ENCODE measurements around the gene REELD1. TPM values are rescaled to one million over a fixed set of nuclear protein-coding genes. Genes with fewer than 3 reads are reported as not detected.

Gene REELD1
- total RNA-seq, result 1 to 10 TPM in 1 of 4 donors, under 1 TPM in 1, not detected in 2; 0.27 to 1.4 TPM

DNA sequence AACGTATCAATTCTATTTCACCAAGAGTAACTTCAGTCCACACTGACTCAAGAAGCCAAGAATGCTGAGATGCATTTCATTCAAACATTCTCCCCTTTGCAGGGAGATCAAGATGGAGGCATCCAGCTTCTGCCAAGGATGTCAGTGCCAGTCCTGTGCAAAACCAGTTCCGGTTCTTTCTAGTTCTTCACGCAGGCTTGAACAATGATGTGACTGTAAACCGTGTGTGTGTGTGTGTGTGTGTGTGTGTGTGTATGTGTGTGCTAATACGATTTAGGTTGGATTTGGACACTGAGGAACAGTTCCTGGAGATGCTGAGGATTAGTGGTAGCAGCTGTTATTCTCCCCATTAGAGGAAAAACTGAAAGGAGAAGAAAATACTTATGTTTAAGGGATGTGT lies at the start of gene REELD1:
Gene REELD1 (plus strand): TSS at position 301 of the 400 bp plus-strand sequence. CDS start 2,415 bp downstream, outside the sequence.
- 87 to 89% methylated on average over 4 to 5 of the region's 5 CpGs for WGBS, 2 donors (ENCODE audit: low coverage in 1 of 2)
- DNase-seq, result no peak
- intact Hi-C loops (cut with DNase I; ENCODE audit: low total_unique reads), result no loop called here
- no peak within 1 kb of the TSS for H3K4me3 ChIP-seq
- no peaks in the 10 kb centered on the region for H3K36me3 ChIP-seq
- no peaks in the 10 kb centered on the region for H3K9me3 ChIP-seq
- H3K27ac ChIP-seq, result no peak within 1 kb of the TSS
- H3K27me3 ChIP-seq, result no peaks in the 10 kb centered on the region
- in situ Hi-C loops (cut with MboI; ENCODE audit: low pct_ligation_motif_present in 1 of 4, low pct_unique_long_range_greater_than_20kb in 1 of 4, low sequenced_read_pairs in 3 of 4), result no loop called here
- no peaks in the 10 kb centered on the region for H3K4me1 ChIP-seq
- TF ChIP-seq CTCF (IDR thresholded peaks at IDR 0.05), result no peak
- no peak for TF ChIP-seq POLR2A (IDR thresholded peaks at IDR 0.05)
- no peak for TF ChIP-seq EP300 (IDR thresholded peaks at IDR 0.05; ENCODE audit: low read depth)
- no peak for TF ChIP-seq POLR2AphosphoS5 (IDR thresholded peaks at IDR 0.05)

- no peaks in the 10 kb centered on the region for H3K4me1 ChIP-seq
- intact Hi-C loops (cut with DNase I; ENCODE audit: low total_unique reads), result no loop called here
- TF ChIP-seq EP300 (IDR thresholded peaks at IDR 0.05; ENCODE audit: low read depth), result no peak
- no peak for TF ChIP-seq POLR2A (IDR thresholded peaks at IDR 0.05)
- H3K4me3 ChIP-seq, result no peak overlapping the region
- DNase-seq, result no peak
- in situ Hi-C loops (cut with MboI; ENCODE audit: low pct_ligation_motif_present in 1 of 4, low pct_unique_long_range_greater_than_20kb in 1 of 4, low sequenced_read_pairs in 3 of 4), result no loop called here
- H3K27me3 ChIP-seq, result no peaks in the 10 kb centered on the region
- no peak overlapping the region for H3K27ac ChIP-seq
- peaks cover 3 to 11% of the 10 kb centered on the region in 2 donors for H3K9me3 ChIP-seq
- no peaks in the 10 kb centered on the region for H3K36me3 ChIP-seq
- WGBS, 2 donors (ENCODE audit: low coverage in 1 of 2), result 89% methylated on average over 1 of the region's 1 CpG; no CpG with 5 or more reads in 1 of the 2 donors
Observed at GRCh38 chr4:146165221-146165620, 49.1 kb upstream of the REELD1 start.

- no peak overlapping the region for H3K4me3 ChIP-seq
- DNase-seq, result no peak
- H3K27ac ChIP-seq, result no peak overlapping the region
- no peaks in the 10 kb centered on the region for H3K4me1 ChIP-seq
- TF ChIP-seq POLR2AphosphoS5 (IDR thresholded peaks at IDR 0.05), result no peak
- no peak for TF ChIP-seq POLR2A (IDR thresholded peaks at IDR 0.05)
- TF ChIP-seq CTCF (IDR thresholded peaks at IDR 0.05), result no peak
- TF ChIP-seq EP300 (IDR thresholded peaks at IDR 0.05; ENCODE audit: low read depth), result no peak
- peaks cover 3 to 11% of the 10 kb centered on the region in 2 donors for H3K9me3 ChIP-seq
- intact Hi-C loops (cut with DNase I; ENCODE audit: low total_unique reads) (no loop called here), in situ Hi-C loops (cut with MboI; ENCODE audit: low pct_ligation_motif_present in 1 of 4, low pct_unique_long_range_greater_than_20kb in 1 of 4, low sequenced_read_pairs in 3 of 4) (no loop called here)
- no peaks in the 10 kb centered on the region for H3K27me3 ChIP-seq
- no peaks in the 10 kb centered on the region for H3K36me3 ChIP-seq
Observed at GRCh38 chr4:146165840-146166239, 48.5 kb upstream of the REELD1 start.

DNA sequence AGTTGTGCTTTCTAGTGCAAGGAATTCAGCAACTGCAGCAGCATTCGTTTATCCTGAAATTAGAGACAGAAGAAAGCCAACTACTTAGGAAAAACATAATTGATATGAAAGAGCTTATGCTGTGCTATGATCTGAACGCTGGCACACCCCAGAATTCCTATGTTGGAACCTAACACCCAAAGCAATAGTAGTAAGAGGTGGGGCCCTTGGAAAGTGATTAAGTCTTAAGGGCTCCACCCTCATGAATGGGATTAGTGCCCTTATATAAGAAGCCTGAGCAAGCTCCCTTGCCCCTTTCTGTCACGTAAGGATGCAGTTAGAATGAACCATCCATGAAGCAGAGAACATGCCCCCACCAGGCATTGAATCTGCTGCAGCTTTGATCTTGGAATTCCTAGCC lies 44.2 kb upstream of the REELD1 start:
- DNase-seq, result no peak
- in situ Hi-C loops (cut with MboI; ENCODE audit: low pct_ligation_motif_present in 1 of 4, low pct_unique_long_range_greater_than_20kb in 1 of 4, low sequenced_read_pairs in 3 of 4) (no loop called here), intact Hi-C loops (cut with DNase I; ENCODE audit: low total_unique reads) (no loop called here)
- no peak overlapping the region for H3K4me3 ChIP-seq
- TF ChIP-seq CTCF (IDR thresholded peaks at IDR 0.05), result no peak
- TF ChIP-seq POLR2A (IDR thresholded peaks at IDR 0.05), result no peak
- no peak for TF ChIP-seq EP300 (IDR thresholded peaks at IDR 0.05; ENCODE audit: low read depth)
- TF ChIP-seq POLR2AphosphoS5 (IDR thresholded peaks at IDR 0.05), result no peak
- H3K9me3 ChIP-seq, result no peaks in the 10 kb centered on the region
- H3K27ac ChIP-seq, result no peak overlapping the region
- no peaks in the 10 kb centered on the region for H3K36me3 ChIP-seq
- no peaks in the 10 kb centered on the region for H3K27me3 ChIP-seq
- peaks cover 0 to 8% (median 1%) of the 10 kb centered on the region in 4 donors for H3K4me1 ChIP-seq
- 33 to 82% methylated on average over 1 to 3 of the region's 3 CpGs for WGBS, 2 donors (ENCODE audit: low coverage in 1 of 2)
